HG03342 (cell line): Measurements from ENCODE around the gene PTPRM.

Experiments used
- ATAC-seq: cut with Tn5 transposase; IDR thresholded peaks from one replicate; pipeline ENCODE4 v1.9.1; 2021; ENCODE audit warnings: mild to moderate bottlenecking, moderate library complexity; ENCODE audit not compliant: unreplicated experiment

Gene PTPRM

DNA sequence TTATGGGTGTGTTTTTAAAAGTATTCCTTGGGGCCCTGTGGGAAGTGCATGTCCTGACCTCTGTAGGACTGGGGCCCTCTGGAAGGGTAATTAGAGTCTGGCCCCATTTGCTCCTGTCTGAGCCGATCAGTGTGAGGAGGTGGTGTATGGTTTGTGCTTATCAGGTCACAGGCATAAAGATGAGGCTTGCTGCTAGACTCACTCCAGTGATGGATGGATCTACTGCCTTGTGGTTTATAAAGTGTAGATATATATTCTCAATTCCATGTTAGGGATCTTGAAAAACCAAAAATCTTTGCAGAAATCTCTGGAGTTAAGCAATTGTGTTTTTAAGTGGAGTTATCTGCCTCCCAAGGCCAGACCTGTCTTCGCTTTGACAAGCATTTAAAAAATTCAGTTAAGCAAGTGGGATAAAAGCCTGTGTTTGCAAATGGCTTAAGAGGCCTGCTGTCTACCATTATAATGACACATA lies 182.4 kb downstream of the PTPRM start:
- ATAC-seq, result no peak

GRCh38 chr18:7750095-7750663 lies 183.1 kb downstream of the PTPRM start:
- ATAC-seq, result no peak

- ATAC-seq, result no peak
Measured at GRCh38 chr18:7750966-7751365, 183.8 kb downstream of the PTPRM start.

- no peak for ATAC-seq
Measured at GRCh38 chr18:7754258-7754657, 187.1 kb downstream of the PTPRM start.

GRCh38 chr18:7754725-7755181 lies 187.6 kb downstream of the PTPRM start:
- ATAC-seq, result no peak

GRCh38 chr18:7755753-7756475 lies 188.8 kb downstream of the PTPRM start:
- no peak for ATAC-seq

GRCh38 chr18:7757175-7757574 lies 190.1 kb downstream of the PTPRM start:
- ATAC-seq, result no peak

- no peak for ATAC-seq
Measured at GRCh38 chr18:7758764-7759163, 191.6 kb downstream of the PTPRM start.

GRCh38 chr18:7760967-7761948 lies 194.1 kb downstream of the PTPRM start:
- ATAC-seq, result no peak

DNA sequence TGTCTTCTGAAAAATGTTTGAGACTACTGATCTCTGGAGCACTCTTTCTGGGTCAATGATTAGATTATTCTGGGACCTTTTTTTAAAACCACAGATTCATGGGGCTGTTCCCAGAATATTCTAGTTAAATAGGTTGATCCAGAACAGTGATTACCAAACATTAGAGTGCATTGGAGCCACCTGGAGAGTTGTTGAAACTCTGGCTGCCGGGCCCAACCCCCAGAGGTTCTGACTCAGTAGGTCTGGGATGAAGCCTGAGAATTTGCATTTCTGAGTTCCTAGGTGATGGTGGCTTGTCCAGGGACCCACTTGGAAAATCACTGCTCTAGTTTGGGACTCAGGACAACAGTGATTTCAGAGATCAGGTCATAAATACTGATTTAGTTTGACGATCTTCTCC lies 197.3 kb downstream of the PTPRM start:
- no peak for ATAC-seq

GRCh38 chr18:7766346-7766745 lies 199.2 kb downstream of the PTPRM start:
- no peak for ATAC-seq

- ATAC-seq, result no peak
Measured at GRCh38 chr18:7766817-7767216, 199.7 kb downstream of the PTPRM start.

DNA sequence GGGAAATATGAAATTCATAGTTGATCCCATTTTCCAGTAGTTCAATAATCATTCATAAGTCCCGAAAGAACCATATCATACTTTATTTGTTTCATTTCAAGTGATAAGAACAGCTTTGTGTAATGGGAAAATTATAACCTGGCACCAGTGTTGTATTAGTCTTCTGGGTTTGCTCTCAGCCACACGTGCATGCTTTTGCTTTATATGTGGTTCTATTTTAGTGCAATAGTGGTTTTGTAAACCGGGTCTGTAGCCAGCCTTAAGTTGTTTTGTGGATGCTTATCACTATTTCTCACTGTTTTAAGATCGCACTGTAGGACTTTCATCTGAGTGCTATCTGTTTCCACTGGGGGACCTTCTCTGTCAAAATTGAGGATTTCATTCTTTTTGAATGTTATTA lies 203.8 kb downstream of the PTPRM start:
- ATAC-seq, result no peak

DNA sequence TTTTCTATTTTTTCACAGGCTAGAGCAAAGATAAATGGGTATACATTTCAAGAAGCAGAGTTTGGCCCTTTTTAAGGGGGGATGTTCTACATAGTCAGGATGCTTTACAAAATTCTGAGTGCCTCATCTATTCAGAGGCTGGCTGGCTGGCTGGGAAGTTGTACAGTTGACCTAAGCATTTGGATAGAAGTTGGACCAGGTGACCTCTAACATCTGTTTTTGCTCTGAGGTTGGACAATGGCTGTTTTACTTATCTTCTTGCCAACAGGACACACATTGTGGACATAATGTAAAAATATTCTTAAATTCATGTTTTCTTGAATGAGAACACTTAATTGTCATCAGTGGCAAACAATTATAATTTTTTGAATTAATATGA lies 205.4 kb downstream of the PTPRM start:
- ATAC-seq, result no peak

GRCh38 chr18:7772951-7773350 lies 205.8 kb downstream of the PTPRM start:
- no peak for ATAC-seq

GRCh38 chr18:7775128-7775527 lies 208.0 kb downstream of the PTPRM start:
- no peak for ATAC-seq

DNA sequence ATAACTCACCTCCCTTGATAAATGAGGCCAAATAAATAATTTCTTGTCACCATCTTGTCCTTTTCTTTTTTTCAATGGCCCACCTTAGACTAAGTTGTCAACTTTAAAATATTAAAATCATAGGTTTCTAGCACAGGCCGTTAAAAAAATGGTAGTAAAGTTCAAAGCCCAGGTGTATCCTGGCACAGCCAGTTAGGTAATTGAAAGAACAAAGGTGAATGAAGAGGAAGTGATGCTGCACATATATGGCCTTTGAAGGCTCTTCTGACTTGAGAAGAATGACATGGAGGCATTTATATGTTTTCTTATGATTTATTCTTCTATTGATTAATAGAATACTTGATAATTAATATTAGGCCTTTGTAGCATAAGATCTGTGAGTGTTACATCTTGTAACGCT lies 208.7 kb downstream of the PTPRM start:
- ATAC-seq, result no peak

- no peak for ATAC-seq
Measured at GRCh38 chr18:7778181-7778580, 211.1 kb downstream of the PTPRM start.

DNA sequence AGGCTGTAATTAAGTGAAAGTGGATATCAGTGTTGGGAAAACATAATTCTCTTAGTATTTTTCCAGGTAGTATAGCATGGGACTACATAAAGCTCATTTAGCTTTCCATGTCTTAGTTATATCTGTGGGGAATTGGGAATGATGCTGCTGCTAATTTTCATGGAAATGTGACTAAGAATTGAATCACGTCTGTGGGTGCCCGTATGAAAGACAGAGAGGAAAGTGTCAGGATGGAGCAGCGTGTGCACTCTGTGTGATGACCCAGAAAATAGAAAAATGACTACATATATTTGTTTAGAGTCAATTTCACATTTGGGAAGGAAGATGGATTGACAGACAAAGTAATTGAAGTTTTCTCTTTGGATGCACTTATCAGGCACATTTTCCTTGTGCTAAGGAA lies 212.1 kb downstream of the PTPRM start:
- ATAC-seq, result no peak

DNA sequence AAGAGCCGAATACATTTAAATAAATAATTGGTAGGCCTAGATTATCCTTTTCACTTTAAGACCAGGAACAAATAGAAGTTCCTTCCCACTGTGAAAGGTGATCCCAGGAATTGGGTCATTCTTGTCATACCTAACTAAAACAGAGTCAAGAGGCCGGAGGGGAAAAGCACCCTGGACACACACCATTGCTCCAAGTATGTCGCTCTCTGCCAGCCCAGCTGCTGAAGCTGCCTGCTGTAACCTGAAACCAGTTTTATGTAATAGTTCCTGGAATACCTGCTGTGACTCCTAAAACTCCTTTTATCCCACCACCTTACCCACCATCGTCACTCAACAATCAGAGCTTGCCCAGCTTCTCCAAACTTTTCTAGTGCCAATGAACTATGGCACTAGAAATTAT lies 217.1 kb downstream of the PTPRM start:
- no peak for ATAC-seq

DNA sequence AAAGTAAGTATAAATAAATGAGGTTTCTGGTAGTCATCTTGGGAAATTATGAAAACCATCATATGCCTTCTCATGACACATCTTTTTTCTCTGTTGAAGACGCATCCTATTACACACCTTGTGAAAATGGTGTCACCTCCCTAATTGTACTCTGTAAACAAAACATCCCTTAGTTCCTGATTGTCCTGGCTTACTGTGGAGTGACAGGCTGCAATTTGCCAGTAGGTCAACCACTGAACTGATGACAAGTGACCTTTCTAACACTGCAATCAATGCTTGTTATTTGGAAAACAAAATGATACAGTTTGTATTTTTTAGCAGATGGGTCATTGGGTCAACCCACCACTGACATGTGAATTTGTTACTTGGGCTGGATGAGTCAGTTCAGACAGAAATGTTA lies 219.5 kb downstream of the PTPRM start:
- no peak for ATAC-seq

GRCh38 chr18:7787339-7787738 lies 220.2 kb downstream of the PTPRM start:
- no peak for ATAC-seq
